H1 (cell line): ENCODE data around the gene IL1RL1.

Source experiments
- CTCF ChIP-seq, 3 experiments: IDR thresholded peaks; 1 replicate in 2 of 3; 2 replicates in 1 of 3; pipeline versions ENCODE4 v1.5.1 to v1.6.1; 2011; ENCODE audit warnings: low read length in 3 of 3, mild to moderate bottlenecking in 3 of 3, inconsistent platforms in 2 of 3, low read depth in 1 of 3, moderate library complexity in 1 of 3; ENCODE audit not compliant: insufficient read depth in 1 of 3; ENCODE audit errors: control extremely low read depth in 1 of 3
- EGR1 ChIP-seq: IDR thresholded peaks from 2 replicates; pipeline ENCODE4 v1.6.1; 2011; ENCODE audit warnings: low read depth, low read length, borderline replicate concordance
- RAD21 ChIP-seq, 2 experiments: IDR thresholded peaks in 1 of 2; conservative IDR thresholded peaks in 1 of 2; 2 replicates each; pipeline ENCODE4 v1.6.1; 2011; ENCODE audit warnings: low read depth in 2 of 2, low read length in 2 of 2, improper control_type of control experiment in 1 of 2, inconsistent platforms in 1 of 2, mild to moderate bottlenecking in 1 of 2, moderate library complexity in 1 of 2

GRCh38 chr2:102392096-102392495, 80.7 kb downstream of the IL1RL1 start:
- no peak for TF ChIP-seq CTCF (IDR thresholded peaks at IDR 0.05; ENCODE audit: control extremely low read depth in 1 of 3, insufficient read depth in 1 of 3, low read depth in 1 of 3, low read length in 3 of 3)
- TF ChIP-seq EGR1 = no peak
- TF ChIP-seq RAD21 (IDR thresholded peaks at IDR 0.05 in 1 of 2, conservative IDR thresholded peaks at IDR 0.05 in 1 of 2; ENCODE audit: low read depth in 2 of 2, low read length in 2 of 2) = no peak
